Measurements from ENCODE around the gene MNAT1. TPM values are rescaled to one million over a fixed set of nuclear protein-coding genes. Genes with fewer than 3 reads are reported as not detected.

MNAT1 gene
- total and polyA plus RNA-seq, 9 donors = 43.7 to 102 (median 49.4) TPM

DNA sequence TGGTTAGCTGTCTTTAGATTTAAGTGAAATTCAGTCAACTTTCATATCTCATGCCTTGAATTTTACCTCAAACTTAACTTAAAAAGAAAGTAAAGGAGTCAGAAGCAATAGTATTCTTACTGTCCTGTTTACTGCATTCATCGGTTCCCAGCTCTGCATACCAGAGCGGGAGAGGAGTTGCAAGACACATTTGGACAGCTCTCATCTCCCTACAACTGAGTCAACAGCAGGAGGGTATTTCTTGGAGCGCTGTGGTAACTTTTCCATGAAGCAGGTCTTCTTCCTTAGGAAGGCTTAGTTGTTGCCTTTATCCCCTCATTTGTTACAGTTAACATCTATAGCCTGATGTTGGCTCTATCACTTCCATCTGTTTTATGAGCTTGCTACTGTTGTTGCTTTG is 181.2 kb downstream of the MNAT1 start:
- H3K9me3 ChIP-seq (replicated peaks; ENCODE audit: control insufficient read depth, low read depth, low read length) = no peaks in the 10 kb centered on the region
- DNase-seq = peak; percentile 22
- no peak overlapping the region for H3K27ac ChIP-seq (ENCODE audit: low read length)
- H3K4me1 ChIP-seq (ENCODE audit: control insufficient read depth, insufficient read depth, low read length) = no peaks in the 10 kb centered on the region
- no peaks in the 10 kb centered on the region for H3K27me3 ChIP-seq (ENCODE audit: control insufficient read depth, insufficient read depth, low read length)
- no peak overlapping the region for H3K4me3 ChIP-seq (ENCODE audit: low read length)
- WGBS (ENCODE audit: insufficient coverage) = no CpG with 5 or more reads among the region's 3 CpGs
- H3K36me3 ChIP-seq (ENCODE audit: control insufficient read depth, insufficient read depth, low read length) = no peaks in the 10 kb centered on the region

DNA sequence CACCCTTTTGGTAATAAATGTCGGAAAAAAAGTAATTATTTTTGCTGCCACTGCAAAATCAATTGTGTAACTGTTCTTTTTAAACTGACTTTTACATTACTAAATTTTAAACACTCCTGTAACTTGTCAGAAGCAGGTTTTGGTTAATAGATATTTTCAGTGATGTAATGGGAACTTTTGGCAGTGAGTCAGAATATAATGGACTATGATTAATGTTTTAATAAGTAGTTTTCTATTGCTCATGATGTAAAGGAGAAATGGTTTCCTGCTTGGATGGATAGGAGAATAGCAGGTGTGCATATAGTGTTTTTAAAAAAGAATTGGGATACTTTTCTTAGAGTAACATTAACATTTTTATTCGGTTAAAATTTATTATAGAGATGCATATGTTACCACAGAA is 187.5 kb downstream of the MNAT1 start:
- Histone ChIP-seq H3K27me3 (ENCODE audit: control insufficient read depth, insufficient read depth, low read length) (no peaks in the 10 kb centered on the region), H3K4me1 (ENCODE audit: control insufficient read depth, insufficient read depth, low read length) (no peaks in the 10 kb centered on the region), H3K4me3 (ENCODE audit: low read length) (no peak overlapping the region), H3K9me3 (replicated peaks; ENCODE audit: control insufficient read depth, low read depth, low read length) (no peaks in the 10 kb centered on the region), H3K36me3 (ENCODE audit: control insufficient read depth, insufficient read depth, low read length) (no peaks in the 10 kb centered on the region), H3K27ac (ENCODE audit: low read length) (no peak overlapping the region)
- peak; percentile 37 for DNase-seq
- WGBS (ENCODE audit: insufficient coverage) = no CpG with 5 or more reads among the region's 2 CpGs

DNA sequence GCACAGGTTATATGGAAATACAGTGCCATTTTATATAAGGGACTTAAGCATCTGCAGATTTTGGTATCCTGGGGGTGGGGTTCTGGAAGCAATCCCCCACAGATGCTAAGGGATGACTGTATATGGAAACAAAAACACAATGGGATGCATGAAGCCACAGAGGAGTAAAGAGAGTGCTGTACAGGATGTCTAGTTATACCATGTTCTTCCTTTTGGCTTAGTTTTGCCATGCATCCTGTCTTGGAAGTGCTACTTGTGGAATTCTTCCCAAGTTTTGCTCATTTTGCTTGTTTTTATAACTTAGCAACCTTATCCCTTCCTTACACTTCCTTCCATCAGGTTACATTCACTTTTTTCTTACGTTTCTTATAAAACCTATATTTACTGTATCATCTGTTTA is 190.7 kb downstream of the MNAT1 start:
- DNase-seq = peak; percentile 55
- Histone ChIP-seq H3K9me3 (replicated peaks; ENCODE audit: control insufficient read depth, low read depth, low read length) (no peaks in the 10 kb centered on the region), H3K4me1 (ENCODE audit: control insufficient read depth, insufficient read depth, low read length) (no peaks in the 10 kb centered on the region), H3K27ac (ENCODE audit: low read length) (no peak overlapping the region), H3K4me3 (ENCODE audit: low read length) (no peak overlapping the region), H3K27me3 (ENCODE audit: control insufficient read depth, insufficient read depth, low read length) (no peaks in the 10 kb centered on the region), H3K36me3 (ENCODE audit: control insufficient read depth, insufficient read depth, low read length) (no peaks in the 10 kb centered on the region)
- WGBS (ENCODE audit: insufficient coverage) = no CpG with 5 or more reads among the region's 1 CpG

DNA sequence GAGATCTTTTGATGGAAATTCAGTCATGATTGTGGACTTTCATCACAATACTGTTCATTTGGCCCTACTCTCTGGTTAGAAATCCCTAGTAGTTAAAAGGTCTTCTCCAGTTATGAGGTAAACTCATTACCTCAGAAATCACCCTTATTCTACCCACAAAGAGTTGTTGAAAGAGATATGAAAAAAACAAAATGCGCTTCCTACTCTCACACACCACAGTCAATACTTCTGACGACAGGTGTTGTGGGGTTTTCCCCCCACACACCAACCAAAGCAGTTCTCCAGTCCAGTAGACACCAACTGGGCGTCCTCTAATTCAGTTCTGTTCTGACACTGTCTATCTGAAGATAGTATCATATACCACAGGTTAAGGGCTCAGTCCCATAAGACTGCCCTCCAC is 191.4 kb downstream of the MNAT1 start:
- WGBS (ENCODE audit: insufficient coverage) = 100% methylated on average over 1 of the region's 3 CpGs
- no peaks in the 10 kb centered on the region for H3K36me3 ChIP-seq (ENCODE audit: control insufficient read depth, insufficient read depth, low read length)
- H3K4me1 ChIP-seq (ENCODE audit: control insufficient read depth, insufficient read depth, low read length) = no peaks in the 10 kb centered on the region
- DNase-seq = no peak
- H3K9me3 ChIP-seq (replicated peaks; ENCODE audit: control insufficient read depth, low read depth, low read length) = no peaks in the 10 kb centered on the region
- no peak overlapping the region for H3K4me3 ChIP-seq (ENCODE audit: low read length)
- H3K27ac ChIP-seq (ENCODE audit: low read length) = no peak overlapping the region
- no peaks in the 10 kb centered on the region for H3K27me3 ChIP-seq (ENCODE audit: control insufficient read depth, insufficient read depth, low read length)

DNA sequence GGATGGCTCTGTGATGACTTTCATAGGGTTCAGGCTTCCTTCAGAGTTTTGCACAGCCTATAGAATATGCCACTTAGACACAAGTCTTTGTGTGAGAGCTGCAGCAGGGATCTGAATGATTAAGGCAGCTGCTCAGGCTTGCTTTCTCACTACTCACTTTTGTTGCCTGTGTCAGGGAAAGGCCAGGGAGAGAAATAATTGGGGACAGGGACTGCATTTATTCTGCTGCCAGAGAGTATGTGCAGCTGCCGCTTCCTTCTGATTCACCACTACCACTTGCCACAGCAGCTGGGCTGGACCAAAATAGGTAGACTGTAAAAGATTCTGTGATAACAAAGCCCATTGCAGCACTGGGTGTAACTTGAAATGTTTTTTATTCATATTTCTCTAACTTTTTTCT is 196.7 kb downstream of the MNAT1 start:
- H3K4me3 ChIP-seq (ENCODE audit: low read length) = no peak overlapping the region
- H3K9me3 ChIP-seq (replicated peaks; ENCODE audit: control insufficient read depth, low read depth, low read length) = no peaks in the 10 kb centered on the region
- DNase-seq = peak; percentile 89
- H3K27me3 ChIP-seq (ENCODE audit: control insufficient read depth, insufficient read depth, low read length) = no peaks in the 10 kb centered on the region
- no peaks in the 10 kb centered on the region for H3K4me1 ChIP-seq (ENCODE audit: control insufficient read depth, insufficient read depth, low read length)
- WGBS (ENCODE audit: insufficient coverage) = no CpG with 5 or more reads among the region's 1 CpG
- H3K36me3 ChIP-seq (ENCODE audit: control insufficient read depth, insufficient read depth, low read length) = peaks cover 2% of the 10 kb centered on the region
- H3K27ac ChIP-seq (ENCODE audit: low read length) = peak overlapping the region; percentile 84

DNA sequence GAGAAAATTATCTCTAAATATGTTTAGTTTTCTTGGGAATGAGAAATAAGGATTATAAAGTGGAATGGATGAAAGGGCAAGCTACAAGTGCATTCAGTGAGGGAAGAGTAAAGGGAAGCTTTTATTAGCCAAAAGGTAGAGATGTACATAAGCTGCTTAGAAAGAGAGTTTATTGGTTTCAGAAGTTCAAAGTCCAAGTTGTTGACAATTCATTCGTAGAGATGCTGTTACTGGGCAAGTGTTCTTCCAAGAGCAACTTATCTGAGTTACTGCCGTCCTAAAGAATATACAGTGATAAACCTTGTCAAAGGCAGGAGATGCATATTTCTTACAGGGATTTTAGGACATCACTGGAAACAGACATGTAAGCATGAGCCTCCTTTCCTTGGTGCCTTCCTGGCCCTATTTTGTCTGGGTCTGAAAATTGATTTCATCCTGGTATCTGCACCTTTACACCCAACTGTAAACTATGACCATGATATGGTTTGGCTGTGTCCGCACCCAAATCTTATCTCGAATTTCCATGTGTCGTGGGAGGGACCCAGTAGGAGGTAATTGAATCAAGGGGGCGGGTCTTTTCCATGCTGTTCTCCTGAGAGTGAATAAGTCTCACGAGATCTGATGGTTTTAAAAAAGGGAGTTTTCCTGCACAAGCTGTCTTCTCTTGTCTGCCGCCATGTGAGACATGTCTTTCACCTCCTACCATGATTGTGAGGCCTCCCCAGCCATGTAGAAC is 199.5 kb downstream of the MNAT1 start:
- WGBS (ENCODE audit: insufficient coverage) = 93% methylated on average over 5 of the region's 8 CpGs

DNA sequence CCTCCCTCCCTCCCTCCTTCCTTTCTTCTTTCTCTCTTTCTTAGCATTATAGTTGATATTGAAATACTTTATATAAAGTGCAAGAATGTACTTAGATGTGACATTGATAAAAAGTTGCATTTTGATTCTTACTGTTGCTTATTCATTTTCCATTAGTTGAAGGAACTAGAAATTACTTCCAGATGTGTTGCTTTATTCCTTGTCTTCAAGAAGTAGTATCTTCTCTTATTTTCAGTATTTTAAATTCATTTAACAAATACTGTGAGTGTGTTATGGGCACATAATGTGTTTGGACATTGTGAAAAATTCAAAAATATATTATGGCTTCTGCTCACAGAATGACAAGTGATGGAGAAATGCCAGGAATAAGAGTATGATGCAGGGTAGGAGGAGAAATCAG is 200.8 kb downstream of the MNAT1 start:
- no peak overlapping the region for H3K4me3 ChIP-seq (ENCODE audit: low read length)
- H3K4me1 ChIP-seq (ENCODE audit: control insufficient read depth, insufficient read depth, low read length) = no peaks in the 10 kb centered on the region
- peak; percentile 55 for DNase-seq
- H3K27me3 ChIP-seq (ENCODE audit: control insufficient read depth, insufficient read depth, low read length) = no peaks in the 10 kb centered on the region
- peaks cover 2% of the 10 kb centered on the region for H3K36me3 ChIP-seq (ENCODE audit: control insufficient read depth, insufficient read depth, low read length)
- no peak overlapping the region for H3K27ac ChIP-seq (ENCODE audit: low read length)
- no peaks in the 10 kb centered on the region for H3K9me3 ChIP-seq (replicated peaks; ENCODE audit: control insufficient read depth, low read depth, low read length)

More for the DNA sequence above, 199.5 kb downstream of the MNAT1 start:
- Histone ChIP-seq H3K27me3 (ENCODE audit: control insufficient read depth, insufficient read depth, low read length) (no peaks in the 10 kb centered on the region), H3K9me3 (replicated peaks; ENCODE audit: control insufficient read depth, low read depth, low read length) (no peaks in the 10 kb centered on the region), H3K4me3 (ENCODE audit: low read length) (no peak overlapping the region), H3K27ac (ENCODE audit: low read length) (no peak overlapping the region), H3K36me3 (ENCODE audit: control insufficient read depth, insufficient read depth, low read length) (peaks cover 2% of the 10 kb centered on the region), H3K4me1 (ENCODE audit: control insufficient read depth, insufficient read depth, low read length) (no peaks in the 10 kb centered on the region)
- DNase-seq = no peak

DNA sequence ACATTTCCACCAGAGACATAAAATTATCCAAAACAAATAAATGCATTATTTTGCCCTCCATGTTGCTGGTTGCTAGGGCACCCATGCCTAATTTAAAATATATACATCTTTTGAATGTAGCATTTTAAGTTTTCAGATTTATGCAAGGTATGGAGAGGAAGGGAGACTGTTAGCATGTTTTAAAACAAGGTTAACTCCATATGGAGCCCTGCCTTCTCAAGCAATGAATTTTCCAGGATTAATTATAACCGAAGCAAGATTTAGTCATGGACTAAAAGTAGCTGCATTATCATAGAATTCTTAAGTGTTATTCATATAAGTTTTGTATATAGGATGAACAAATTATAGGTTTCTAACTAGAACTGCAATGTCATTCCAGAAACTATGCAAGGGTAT is 209.1 kb downstream of the MNAT1 start:
- Histone ChIP-seq H3K27ac (ENCODE audit: low read length) (peak overlapping the region; percentile 68), H3K36me3 (ENCODE audit: control insufficient read depth, insufficient read depth, low read length) (no peaks in the 10 kb centered on the region), H3K4me1 (ENCODE audit: control insufficient read depth, insufficient read depth, low read length) (peaks cover 3% of the 10 kb centered on the region), H3K4me3 (ENCODE audit: low read length) (no peak overlapping the region), H3K9me3 (replicated peaks; ENCODE audit: control insufficient read depth, low read depth, low read length) (no peaks in the 10 kb centered on the region), H3K27me3 (ENCODE audit: control insufficient read depth, insufficient read depth, low read length) (no peaks in the 10 kb centered on the region)
- no CpG with 5 or more reads among the region's 1 CpG for WGBS (ENCODE audit: insufficient coverage)
- DNase-seq = no peak

DNA sequence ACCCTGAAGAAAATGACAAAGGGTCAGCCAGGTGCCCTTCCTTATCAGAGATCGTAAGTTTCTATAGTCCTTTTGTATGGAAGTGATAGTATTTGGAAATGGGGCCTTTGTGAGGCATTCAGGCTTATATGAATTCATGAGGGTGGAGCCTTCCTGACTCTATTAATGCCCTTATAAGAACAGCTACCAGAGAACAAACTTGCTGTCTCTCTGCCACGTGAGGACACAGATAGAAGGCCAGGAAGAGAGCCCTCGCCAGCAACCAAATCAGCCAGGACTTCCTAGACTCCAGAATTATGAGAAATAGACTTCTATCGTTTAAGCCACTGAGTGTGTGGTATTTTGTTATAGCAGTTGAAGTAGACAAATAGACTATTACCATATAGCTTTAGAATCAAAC is 209.6 kb downstream of the MNAT1 start:
- Histone ChIP-seq H3K4me3 (ENCODE audit: low read length) (no peak overlapping the region), H3K36me3 (ENCODE audit: control insufficient read depth, insufficient read depth, low read length) (no peaks in the 10 kb centered on the region), H3K9me3 (replicated peaks; ENCODE audit: control insufficient read depth, low read depth, low read length) (no peaks in the 10 kb centered on the region), H3K4me1 (ENCODE audit: control insufficient read depth, insufficient read depth, low read length) (peaks cover 3% of the 10 kb centered on the region), H3K27ac (ENCODE audit: low read length) (peak overlapping the region; percentile 68), H3K27me3 (ENCODE audit: control insufficient read depth, insufficient read depth, low read length) (no peaks in the 10 kb centered on the region)
- DNase-seq = peak; percentile 45
- WGBS (ENCODE audit: insufficient coverage) = no CpG with 5 or more reads among the region's 4 CpGs

DNA sequence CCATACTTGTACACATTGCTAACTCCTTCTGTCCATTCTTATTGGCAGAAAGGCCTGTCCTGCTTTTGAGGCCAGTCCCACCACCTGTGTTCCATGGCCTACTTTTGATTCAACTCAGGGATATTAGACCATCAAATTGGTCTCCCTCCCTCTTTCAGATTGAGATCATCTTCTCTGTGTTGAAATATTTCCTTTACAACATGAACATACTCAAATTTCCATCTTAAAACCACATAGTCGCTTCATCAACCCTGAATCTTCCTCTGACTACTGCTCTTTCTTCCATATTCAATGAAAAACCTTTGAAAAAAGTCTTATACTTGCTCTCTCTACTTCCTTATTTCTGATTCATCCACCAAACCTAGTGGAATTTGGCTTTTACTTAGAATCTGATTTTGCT is 211.4 kb downstream of the MNAT1 start:
- Histone ChIP-seq H3K4me1 (ENCODE audit: control insufficient read depth, insufficient read depth, low read length) (peaks cover 3% of the 10 kb centered on the region), H3K4me3 (ENCODE audit: low read length) (no peak overlapping the region), H3K36me3 (ENCODE audit: control insufficient read depth, insufficient read depth, low read length) (no peaks in the 10 kb centered on the region), H3K9me3 (replicated peaks; ENCODE audit: control insufficient read depth, low read depth, low read length) (no peaks in the 10 kb centered on the region), H3K27me3 (ENCODE audit: control insufficient read depth, insufficient read depth, low read length) (no peaks in the 10 kb centered on the region), H3K27ac (ENCODE audit: low read length) (no peak overlapping the region)
- WGBS (ENCODE audit: insufficient coverage) = no CpG with 5 or more reads among the region's 1 CpG
- DNase-seq = no peak

DNA sequence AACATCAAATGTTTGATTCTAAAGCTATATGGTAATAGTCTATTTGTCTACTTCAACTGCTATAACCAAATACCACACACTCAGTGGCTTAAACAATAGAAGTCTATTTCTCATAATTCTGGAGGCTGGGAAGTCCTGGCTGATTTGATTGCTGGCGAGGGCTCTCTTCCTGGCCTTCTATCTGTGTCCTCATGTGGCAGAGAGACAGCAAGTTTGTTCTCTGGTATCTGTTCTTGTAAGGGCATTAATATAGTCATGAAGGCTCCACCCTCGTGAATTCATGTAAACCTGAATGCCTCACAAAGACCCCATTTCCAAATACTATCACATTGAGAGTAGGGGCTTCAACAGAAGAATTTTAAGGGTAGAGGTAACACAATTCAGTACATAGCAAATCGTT is 212.2 kb downstream of the MNAT1 start:
- H3K4me1 ChIP-seq (ENCODE audit: control insufficient read depth, insufficient read depth, low read length) = peaks cover 4% of the 10 kb centered on the region
- H3K9me3 ChIP-seq (replicated peaks; ENCODE audit: control insufficient read depth, low read depth, low read length) = no peaks in the 10 kb centered on the region
- no peak overlapping the region for H3K4me3 ChIP-seq (ENCODE audit: low read length)
- WGBS (ENCODE audit: insufficient coverage) = no CpG with 5 or more reads among the region's 3 CpGs
- no peak for DNase-seq
- H3K27me3 ChIP-seq (ENCODE audit: control insufficient read depth, insufficient read depth, low read length) = no peaks in the 10 kb centered on the region
- H3K27ac ChIP-seq (ENCODE audit: low read length) = no peak overlapping the region
- H3K36me3 ChIP-seq (ENCODE audit: control insufficient read depth, insufficient read depth, low read length) = no peaks in the 10 kb centered on the region

All from muscle of leg (tissue), 11 donors.